K562 (cell line): ENCODE measurements around the gene GART. TPM values are rescaled to one million over a fixed set of nuclear protein-coding genes. Genes with fewer than 3 reads are reported as not detected.

Source experiments
- BCOR ChIP-seq: fragments of 450-650 bp; IDR thresholded peaks from 2 replicates; pipeline ENCODE4 v1.6.1; 2016
- E2F3 ChIP-seq: fragments of 250-450 bp; sonication (Bioruptor Pico); IDR thresholded peaks from 2 replicates; pipeline ENCODE4 v1.4.0; 2020; ENCODE audit warnings: mild to moderate bottlenecking
- GABPB1 ChIP-seq: sonication (generic); formaldehyde crosslinking; IDR thresholded peaks from 2 replicates; pipeline ENCODE4 v1.8.0; 2022; ENCODE audit warnings: mild to moderate bottlenecking, missing genetic modification reagents
- SIX5 ChIP-seq, 2 experiments: IDR thresholded peaks; 2 replicates each; pipeline ENCODE4 v1.6.1; 2011; ENCODE audit warnings: low read length in 2 of 2, borderline replicate concordance in 1 of 2, low read depth in 1 of 2, mild to moderate bottlenecking in 1 of 2, moderate library complexity in 1 of 2; ENCODE audit not compliant: insufficient read depth in 1 of 2
- SRSF3 ChIP-seq: fragments of 200-400 bp; formaldehyde crosslinking; IDR thresholded peaks from 2 replicates; pipeline ENCODE4 v1.6.1; 2016; ENCODE audit warnings: mild to moderate bottlenecking, low read length, moderate library complexity; ENCODE audit not compliant: insufficient read depth
- ZFP1 ChIP-seq: fragments of 450-650 bp; formaldehyde crosslinking; IDR thresholded peaks from 2 replicates; pipeline ENCODE4 v1.4.0; 2020; ENCODE audit warnings: mild to moderate bottlenecking, mixed read lengths
- ZNF41 ChIP-seq: fragments of 250-450 bp; sonication (Bioruptor Pico); conservative IDR thresholded peaks from 2 replicates; pipeline ENCODE4 v1.4.0; 2020; ENCODE audit warnings: mild to moderate bottlenecking
- polyA plus RNA-seq, 8 experiments: library from polyadenylated mRNA; depleted of rRNA in 4 of 8; stranded (reverse) in 5 of 8; unstranded in 3 of 8; fragments of >200 nt; fragmentation: Nextera tagmentation in 2 of 8; fragmentation: Illumina TruSeq in 1 of 8; extraction: Ambion mirVana in 2 of 8; extraction: Trizol in 1 of 8; gene quantifications; 2 replicates each; pipeline versions ENCODE4 v1.2.1 to v1.2.3, GENCODE V29; 2011 to 2014; ENCODE audit warnings: inconsistent platforms in 1 of 8, missing spikeins in 1 of 8
- total RNA-seq, 7 experiments: library from RNA; depleted of rRNA in 6 of 7; stranded (reverse); fragments of >200 nt in 6 of 7; fragmentation: Illumina TruSeq in 2 of 7; extraction: Trizol in 2 of 7; gene quantifications; 2 replicates each; pipeline versions ENCODE4 v1.2.1 to v1.2.3, GENCODE V29; 2011 to 2021; ENCODE audit warnings: low replicate concordance in 1 of 7
- TF ChIP-seq, protein P1 (sequence below): fragments of 450-650 bp; formaldehyde crosslinking; IDR thresholded peaks from 2 replicates; pipeline ENCODE4 v1.4.0; 2020; ENCODE audit warnings: mild to moderate bottlenecking, moderate library complexity
- TF ChIP-seq, protein P2 (sequence below): fragments of 150-350 bp; conservative IDR thresholded peaks from 2 replicates; pipeline ENCODE4 v1.6.1; 2014; ENCODE audit warnings: low read length
- TF ChIP-seq, protein P3 (sequence below): sonication (generic); formaldehyde crosslinking; IDR thresholded peaks from 2 replicates; pipeline ENCODE4 v1.8.0; 2022; ENCODE audit warnings: missing genetic modification reagents, mild to moderate bottlenecking, borderline replicate concordance
- TF ChIP-seq, protein P4 (sequence below): sonication (generic); formaldehyde crosslinking; IDR thresholded peaks from 2 replicates; pipeline ENCODE4 v1.8.1; 2023; ENCODE audit warnings: mild to moderate bottlenecking, missing genetic modification reagents
- TF ChIP-seq, protein P5 (sequence below): fragments of 450-650 bp; IDR thresholded peaks from 2 replicates; pipeline ENCODE4 v1.6.1; 2017; ENCODE audit warnings: antibody characterized with exemption, mild to moderate bottlenecking

GART gene
- total and polyA plus RNA-seq, 9 of the 15 experiments (the other 6 are each of a cell fraction or from before 2014, with no cell fraction given), result 141 to 429 (median 349) TPM

DNA sequence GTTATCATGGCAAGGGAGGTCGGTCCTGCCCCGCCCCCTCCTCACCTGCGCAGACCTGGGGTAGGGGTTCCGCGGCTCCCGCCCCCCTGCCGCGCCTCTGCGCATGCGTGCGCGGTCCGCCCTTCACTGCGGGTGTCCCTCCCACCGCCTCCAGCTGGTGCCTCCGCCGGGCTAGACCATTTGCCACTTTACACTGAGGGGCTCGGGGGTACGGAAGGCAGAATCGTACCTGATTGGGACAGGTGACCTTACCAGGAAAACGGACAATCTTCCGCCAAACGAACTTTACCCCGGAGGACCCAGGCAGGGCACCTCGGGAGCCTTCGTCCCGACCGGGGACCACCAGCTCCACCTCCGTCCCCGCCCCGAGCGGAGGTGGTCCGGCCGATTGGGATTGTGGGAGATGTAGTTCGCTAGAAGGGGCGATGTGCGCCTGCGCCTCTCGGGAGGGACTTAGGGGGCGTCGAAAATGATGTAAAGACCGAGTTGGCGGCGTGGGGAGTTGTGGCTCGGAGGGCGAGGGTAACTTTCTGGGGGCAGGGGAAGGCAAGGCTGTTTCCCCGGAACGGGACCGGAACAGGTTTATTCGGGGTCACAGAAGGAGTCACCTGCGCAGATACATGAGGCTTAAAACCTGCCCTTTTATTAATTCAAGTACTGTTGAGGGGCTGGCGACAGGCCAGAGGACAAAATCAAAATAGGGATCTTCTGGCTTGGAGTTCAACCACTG, 50.4 kb downstream of the GART start, which contains the start of gene DNAJC28 (continued):
- TF ChIP-seq, protein P1, sequence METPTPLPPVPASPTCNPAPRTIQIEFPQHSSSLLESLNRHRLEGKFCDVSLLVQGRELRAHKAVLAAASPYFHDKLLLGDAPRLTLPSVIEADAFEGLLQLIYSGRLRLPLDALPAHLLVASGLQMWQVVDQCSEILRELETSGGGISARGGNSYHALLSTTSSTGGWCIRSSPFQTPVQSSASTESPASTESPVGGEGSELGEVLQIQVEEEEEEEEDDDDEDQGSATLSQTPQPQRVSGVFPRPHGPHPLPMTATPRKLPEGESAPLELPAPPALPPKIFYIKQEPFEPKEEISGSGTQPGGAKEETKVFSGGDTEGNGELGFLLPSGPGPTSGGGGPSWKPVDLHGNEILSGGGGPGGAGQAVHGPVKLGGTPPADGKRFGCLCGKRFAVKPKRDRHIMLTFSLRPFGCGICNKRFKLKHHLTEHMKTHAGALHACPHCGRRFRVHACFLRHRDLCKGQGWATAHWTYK (CRISPR knock-in tag), result 0 out of 2 replicates have a peak, but pooled peaks have one; percentile 62
- peak; percentile 91 to 94 for TF ChIP-seq SIX5 (IDR thresholded peaks at IDR 0.05; ENCODE audit: borderline replicate concordance in 1 of 2, insufficient read depth in 1 of 2, low read depth in 1 of 2, low read length in 2 of 2)
- TF ChIP-seq, protein P2, sequence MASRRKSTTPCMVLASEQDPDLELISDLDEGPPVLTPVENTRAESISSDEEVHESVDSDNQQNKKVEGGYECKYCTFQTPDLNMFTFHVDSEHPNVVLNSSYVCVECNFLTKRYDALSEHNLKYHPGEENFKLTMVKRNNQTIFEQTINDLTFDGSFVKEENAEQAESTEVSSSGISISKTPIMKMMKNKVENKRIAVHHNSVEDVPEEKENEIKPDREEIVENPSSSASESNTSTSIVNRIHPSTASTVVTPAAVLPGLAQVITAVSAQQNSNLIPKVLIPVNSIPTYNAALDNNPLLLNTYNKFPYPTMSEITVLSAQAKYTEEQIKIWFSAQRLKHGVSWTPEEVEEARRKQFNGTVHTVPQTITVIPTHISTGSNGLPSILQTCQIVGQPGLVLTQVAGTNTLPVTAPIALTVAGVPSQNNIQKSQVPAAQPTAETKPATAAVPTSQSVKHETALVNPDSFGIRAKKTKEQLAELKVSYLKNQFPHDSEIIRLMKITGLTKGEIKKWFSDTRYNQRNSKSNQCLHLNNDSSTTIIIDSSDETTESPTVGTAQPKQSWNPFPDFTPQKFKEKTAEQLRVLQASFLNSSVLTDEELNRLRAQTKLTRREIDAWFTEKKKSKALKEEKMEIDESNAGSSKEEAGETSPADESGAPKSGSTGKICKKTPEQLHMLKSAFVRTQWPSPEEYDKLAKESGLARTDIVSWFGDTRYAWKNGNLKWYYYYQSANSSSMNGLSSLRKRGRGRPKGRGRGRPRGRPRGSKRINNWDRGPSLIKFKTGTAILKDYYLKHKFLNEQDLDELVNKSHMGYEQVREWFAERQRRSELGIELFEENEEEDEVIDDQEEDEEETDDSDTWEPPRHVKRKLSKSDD, result peak; percentile 67; the same call in 1 of the 2 replicates
- TF ChIP-seq E2F3 (CRISPR knock-in tag), result peak; percentile 75
- TF ChIP-seq ZFP1, result no peak
- TF ChIP-seq GABPB1 (CRISPR knock-in tag), result peak; percentile 85
- TF ChIP-seq, protein P3, sequence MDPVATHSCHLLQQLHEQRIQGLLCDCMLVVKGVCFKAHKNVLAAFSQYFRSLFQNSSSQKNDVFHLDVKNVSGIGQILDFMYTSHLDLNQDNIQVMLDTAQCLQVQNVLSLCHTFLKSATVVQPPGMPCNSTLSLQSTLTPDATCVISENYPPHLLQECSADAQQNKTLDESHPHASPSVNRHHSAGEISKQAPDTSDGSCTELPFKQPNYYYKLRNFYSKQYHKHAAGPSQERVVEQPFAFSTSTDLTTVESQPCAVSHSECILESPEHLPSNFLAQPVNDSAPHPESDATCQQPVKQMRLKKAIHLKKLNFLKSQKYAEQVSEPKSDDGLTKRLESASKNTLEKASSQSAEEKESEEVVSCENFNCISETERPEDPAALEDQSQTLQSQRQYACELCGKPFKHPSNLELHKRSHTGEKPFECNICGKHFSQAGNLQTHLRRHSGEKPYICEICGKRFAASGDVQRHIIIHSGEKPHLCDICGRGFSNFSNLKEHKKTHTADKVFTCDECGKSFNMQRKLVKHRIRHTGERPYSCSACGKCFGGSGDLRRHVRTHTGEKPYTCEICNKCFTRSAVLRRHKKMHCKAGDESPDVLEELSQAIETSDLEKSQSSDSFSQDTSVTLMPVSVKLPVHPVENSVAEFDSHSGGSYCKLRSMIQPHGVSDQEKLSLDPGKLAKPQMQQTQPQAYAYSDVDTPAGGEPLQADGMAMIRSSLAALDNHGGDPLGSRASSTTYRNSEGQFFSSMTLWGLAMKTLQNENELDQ (CRISPR knock-in tag), result no peak
- TF ChIP-seq BCOR, result peak; percentile 33; the same call in 1 of the 2 replicates
- TF ChIP-seq SRSF3, result no peak
- TF ChIP-seq, protein P4, sequence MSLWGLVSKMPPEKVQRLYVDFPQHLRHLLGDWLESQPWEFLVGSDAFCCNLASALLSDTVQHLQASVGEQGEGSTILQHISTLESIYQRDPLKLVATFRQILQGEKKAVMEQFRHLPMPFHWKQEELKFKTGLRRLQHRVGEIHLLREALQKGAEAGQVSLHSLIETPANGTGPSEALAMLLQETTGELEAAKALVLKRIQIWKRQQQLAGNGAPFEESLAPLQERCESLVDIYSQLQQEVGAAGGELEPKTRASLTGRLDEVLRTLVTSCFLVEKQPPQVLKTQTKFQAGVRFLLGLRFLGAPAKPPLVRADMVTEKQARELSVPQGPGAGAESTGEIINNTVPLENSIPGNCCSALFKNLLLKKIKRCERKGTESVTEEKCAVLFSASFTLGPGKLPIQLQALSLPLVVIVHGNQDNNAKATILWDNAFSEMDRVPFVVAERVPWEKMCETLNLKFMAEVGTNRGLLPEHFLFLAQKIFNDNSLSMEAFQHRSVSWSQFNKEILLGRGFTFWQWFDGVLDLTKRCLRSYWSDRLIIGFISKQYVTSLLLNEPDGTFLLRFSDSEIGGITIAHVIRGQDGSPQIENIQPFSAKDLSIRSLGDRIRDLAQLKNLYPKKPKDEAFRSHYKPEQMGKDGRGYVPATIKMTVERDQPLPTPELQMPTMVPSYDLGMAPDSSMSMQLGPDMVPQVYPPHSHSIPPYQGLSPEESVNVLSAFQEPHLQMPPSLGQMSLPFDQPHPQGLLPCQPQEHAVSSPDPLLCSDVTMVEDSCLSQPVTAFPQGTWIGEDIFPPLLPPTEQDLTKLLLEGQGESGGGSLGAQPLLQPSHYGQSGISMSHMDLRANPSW, result no peak
- TF ChIP-seq, protein P5, sequence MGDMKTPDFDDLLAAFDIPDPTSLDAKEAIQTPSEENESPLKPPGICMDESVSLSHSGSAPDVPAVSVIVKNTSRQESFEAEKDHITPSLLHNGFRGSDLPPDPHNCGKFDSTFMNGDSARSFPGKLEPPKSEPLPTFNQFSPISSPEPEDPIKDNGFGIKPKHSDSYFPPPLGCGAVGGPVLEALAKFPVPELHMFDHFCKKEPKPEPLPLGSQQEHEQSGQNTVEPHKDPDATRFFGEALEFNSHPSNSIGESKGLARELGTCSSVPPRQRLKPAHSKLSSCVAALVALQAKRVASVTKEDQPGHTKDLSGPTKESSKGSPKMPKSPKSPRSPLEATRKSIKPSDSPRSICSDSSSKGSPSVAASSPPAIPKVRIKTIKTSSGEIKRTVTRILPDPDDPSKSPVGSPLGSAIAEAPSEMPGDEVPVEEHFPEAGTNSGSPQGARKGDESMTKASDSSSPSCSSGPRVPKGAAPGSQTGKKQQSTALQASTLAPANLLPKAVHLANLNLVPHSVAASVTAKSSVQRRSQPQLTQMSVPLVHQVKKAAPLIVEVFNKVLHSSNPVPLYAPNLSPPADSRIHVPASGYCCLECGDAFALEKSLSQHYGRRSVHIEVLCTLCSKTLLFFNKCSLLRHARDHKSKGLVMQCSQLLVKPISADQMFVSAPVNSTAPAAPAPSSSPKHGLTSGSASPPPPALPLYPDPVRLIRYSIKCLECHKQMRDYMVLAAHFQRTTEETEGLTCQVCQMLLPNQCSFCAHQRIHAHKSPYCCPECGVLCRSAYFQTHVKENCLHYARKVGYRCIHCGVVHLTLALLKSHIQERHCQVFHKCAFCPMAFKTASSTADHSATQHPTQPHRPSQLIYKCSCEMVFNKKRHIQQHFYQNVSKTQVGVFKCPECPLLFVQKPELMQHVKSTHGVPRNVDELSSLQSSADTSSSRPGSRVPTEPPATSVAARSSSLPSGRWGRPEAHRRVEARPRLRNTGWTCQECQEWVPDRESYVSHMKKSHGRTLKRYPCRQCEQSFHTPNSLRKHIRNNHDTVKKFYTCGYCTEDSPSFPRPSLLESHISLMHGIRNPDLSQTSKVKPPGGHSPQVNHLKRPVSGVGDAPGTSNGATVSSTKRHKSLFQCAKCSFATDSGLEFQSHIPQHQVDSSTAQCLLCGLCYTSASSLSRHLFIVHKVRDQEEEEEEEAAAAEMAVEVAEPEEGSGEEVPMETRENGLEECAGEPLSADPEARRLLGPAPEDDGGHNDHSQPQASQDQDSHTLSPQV, result peak; percentile 45
- no peak for TF ChIP-seq ZNF41 (CRISPR knock-in tag)
